ENCODE measurements around the gene IL4. TPM values are rescaled to one million over a fixed set of nuclear protein-coding genes. Genes with fewer than 3 reads are reported as not detected.
"Not testable (repeated sequence)": the region's sequence is repeated elsewhere in the genome, so short reads cannot be mapped to it uniquely, and the experiment has no call there.

IL4 gene
- total and polyA plus RNA-seq, 12 donors, result not detected

GRCh38 chr5:132689513-132689912 lies 15.7 kb downstream of the IL4 start:
- H3K4me1 ChIP-seq (replicated peaks in 1 of 2), result no peaks in the 10 kb centered on the region
- H3K27me3 ChIP-seq, result no peaks in the 10 kb centered on the region
- no peak overlapping the region for H3K27ac ChIP-seq
- no peak for DNase-seq
- H3K9me3 ChIP-seq (replicated peaks in 1 of 3), result no peaks in the 10 kb centered on the region
- WGBS, 4 donors, result 86 to 93% (median 89%) methylated on average over 7 of the region's 7 CpGs
- no peak overlapping the region for H3K4me3 ChIP-seq
- H3K36me3 ChIP-seq (replicated peaks in 1 of 2), result no peaks in the 10 kb centered on the region
- intact Hi-C loops (cut with DNase I), result no loop called here
- TF ChIP-seq CTCF (IDR thresholded peaks at IDR 0.05), result no peak
- TF ChIP-seq POLR2A (IDR thresholded peaks at IDR 0.05), result no peak

GRCh38 chr5:132690156-132690555 lies 16.4 kb downstream of the IL4 start:
- WGBS, 4 donors, result 98 to 100% (median 100%) methylated on average over 3 of the region's 3 CpGs
- Histone ChIP-seq H3K4me1 (replicated peaks in 1 of 2) (no peaks in the 10 kb centered on the region), H3K27me3 (no peaks in the 10 kb centered on the region), H3K27ac (no peak overlapping the region), H3K4me3 (no peak overlapping the region), H3K36me3 (replicated peaks in 1 of 2) (no peaks in the 10 kb centered on the region), H3K9me3 (replicated peaks in 1 of 3) (no peaks in the 10 kb centered on the region)
- intact Hi-C loops (cut with DNase I), result no loop called here
- DNase-seq, result no peak
- TF ChIP-seq CTCF (IDR thresholded peaks at IDR 0.05), result no peak
- TF ChIP-seq POLR2A (IDR thresholded peaks at IDR 0.05), result no peak

- H3K9me3 ChIP-seq (replicated peaks in 1 of 3); intact Hi-C loops (cut with DNase I); DNase-seq; H3K27me3 ChIP-seq; H3K36me3 ChIP-seq (replicated peaks in 1 of 2); H3K4me3 ChIP-seq; H3K4me1 ChIP-seq (replicated peaks in 1 of 2); H3K27ac ChIP-seq: not testable (repeated sequence)
- 75 to 90% (median 79%) methylated on average over 5 of the region's 5 CpGs for WGBS, 4 donors
Observed at GRCh38 chr5:132691755-132692631, 18.2 kb downstream of the IL4 start.

- no peak overlapping the region for H3K27ac ChIP-seq
- TF ChIP-seq CTCF (IDR thresholded peaks at IDR 0.05) (no peak), POLR2A (IDR thresholded peaks at IDR 0.05) (no peak)
- no peaks in the 10 kb centered on the region for H3K36me3 ChIP-seq (replicated peaks in 1 of 2)
Observed at GRCh38 chr5:132692632-132692967, 18.8 kb downstream of the IL4 start.

GRCh38 chr5:132695956-132696355 lies 22.2 kb downstream of the IL4 start:
- Histone ChIP-seq H3K27me3 (no peaks in the 10 kb centered on the region), H3K4me3 (no peak overlapping the region), H3K27ac (no peak overlapping the region), H3K4me1 (replicated peaks in 1 of 2) (no peaks in the 10 kb centered on the region), H3K9me3 (replicated peaks in 1 of 3) (no peaks in the 10 kb centered on the region), H3K36me3 (replicated peaks in 1 of 2) (peaks cover 0 to 5% of the 10 kb centered on the region in 2 donors)
- TF ChIP-seq CTCF (IDR thresholded peaks at IDR 0.05), result no peak
- no peak for TF ChIP-seq POLR2A (IDR thresholded peaks at IDR 0.05)
- WGBS, 4 donors, result 87 to 92% (median 90%) methylated on average over 4 of the region's 4 CpGs
- intact Hi-C loops (cut with DNase I), result no loop called here
- no peak for DNase-seq

More at GRCh38 chr5:132692632-132692967, 18.8 kb downstream of the IL4 start:
- H3K9me3 ChIP-seq (replicated peaks in 1 of 3), result no peaks in the 10 kb centered on the region
- intact Hi-C loops (cut with DNase I), result no loop called here
- H3K4me3 ChIP-seq, result no peak overlapping the region
- H3K27me3 ChIP-seq, result no peaks in the 10 kb centered on the region
- DNase-seq, result no peak
- H3K4me1 ChIP-seq (replicated peaks in 1 of 2), result no peaks in the 10 kb centered on the region

Measured in adrenal gland (tissue), 12 donors.